CD8-positive, alpha-beta memory T cell (primary cell): ENCODE results near the gene SDR39U1. TPM values are rescaled to one million over a fixed set of nuclear protein-coding genes. Genes with fewer than 3 reads are reported as not detected.

ENCODE experiments used
- CTCF ChIA-PET: fragments of 350-600 bp; sonication (Branson Sonifier 250); formaldehyde crosslinking; loops from one replicate; lab custom pipeline; 2021; ENCODE audit warnings: antibody characterized with exemption; lab: Charles Lee
- POLR2A ChIA-PET: fragments of 350-600 bp; sonication (Branson Sonifier 250); formaldehyde crosslinking; loops from one replicate; lab custom pipeline; 2021; ENCODE audit warnings: antibody characterized with exemption; lab: Charles Lee
- DNase-seq, 5 donors: peaks; one replicate each; pipeline versions ENCODE4 v3.0.0 to v3.0.0-alpha.2; 2020 to 2022; ENCODE audit warnings: mixed read lengths in 1 of 5
- H3K27ac ChIP-seq: one replicate; pipeline ENCODE4 v1.7.0; 2013; ENCODE audit warnings: low read depth, mild to moderate bottlenecking, low read length, moderate library complexity
- H3K27me3 ChIP-seq: 2 replicates; pipeline ENCODE4 v1.7.0; 2013; ENCODE audit warnings: low read length, mild to moderate bottlenecking; ENCODE audit not compliant: insufficient read depth, poor library complexity, severe bottlenecking
- H3K36me3 ChIP-seq: 2 replicates; pipeline ENCODE4 v1.7.0; 2013; ENCODE audit warnings: mild to moderate bottlenecking, low read length, moderate library complexity; ENCODE audit not compliant: insufficient read depth
- H3K4me1 ChIP-seq: 2 replicates; pipeline ENCODE4 v1.7.0; 2013; ENCODE audit warnings: mild to moderate bottlenecking, low read length, moderate library complexity; ENCODE audit not compliant: insufficient read depth
- H3K4me3 ChIP-seq: 2 replicates; pipeline ENCODE4 v1.7.0; 2013; ENCODE audit warnings: mild to moderate bottlenecking, low read length
- H3K9me3 ChIP-seq: 2 replicates; pipeline ENCODE4 v1.7.0; 2013; ENCODE audit warnings: mild to moderate bottlenecking, low read length
- H3K27ac Mint-ChIP-seq, 8 donors: one replicate each; pipeline ENCODE4 v1.8.0; 2020 to 2021; ENCODE audit warnings: mixed read lengths in 8 of 8, mild to moderate bottlenecking in 6 of 8, inconsistent platforms in 3 of 8, moderate library complexity in 3 of 8
- H3K27me3 Mint-ChIP-seq, 2 donors: one replicate each; pipeline ENCODE4 v1.8.0; 2020 to 2021; ENCODE audit warnings: mixed read lengths in 2 of 2, mild to moderate bottlenecking in 1 of 2, moderate library complexity in 1 of 2
- H3K36me3 Mint-ChIP-seq, 3 donors: one replicate each; pipeline ENCODE4 v1.8.0; 2020 to 2021; ENCODE audit warnings: mixed read lengths in 3 of 3, inconsistent platforms in 1 of 3, mild to moderate bottlenecking in 1 of 3
- H3K4me1 Mint-ChIP-seq, 3 donors: one replicate each; pipeline ENCODE4 v1.8.0; 2020 to 2021; ENCODE audit warnings: mixed read lengths in 3 of 3, inconsistent platforms in 1 of 3, mild to moderate bottlenecking in 1 of 3
- H3K4me3 Mint-ChIP-seq, 7 donors: one replicate each; pipeline ENCODE4 v1.8.0; 2020 to 2021; ENCODE audit warnings: mixed read lengths in 7 of 7, mild to moderate bottlenecking in 6 of 7, moderate library complexity in 4 of 7, inconsistent platforms in 2 of 7
- H3K9me3 Mint-ChIP-seq, 5 donors: one replicate each; pipeline ENCODE4 v1.8.0; 2020 to 2022; ENCODE audit warnings: mixed read lengths in 5 of 5, mild to moderate bottlenecking in 3 of 5, moderate library complexity in 2 of 5, inconsistent platforms in 1 of 5
- polyA plus RNA-seq: library from polyadenylated mRNA; unstranded; fragments of 300-500 nt; fragmentation: Illumina TruSeq; gene quantifications from one replicate; pipeline ENCODE4 v1.2.3, GENCODE V29; 2021
- total RNA-seq, 2 experiments: library from RNA; stranded (reverse); gene quantifications; one replicate each; pipeline ENCODE4 v1.2.3, GENCODE V29; 2021

SDR39U1 gene
- total and polyA plus RNA-seq, 3 experiments from 2014 or later, result 58.1 to 67.7 (median 59.6) TPM

DNA sequence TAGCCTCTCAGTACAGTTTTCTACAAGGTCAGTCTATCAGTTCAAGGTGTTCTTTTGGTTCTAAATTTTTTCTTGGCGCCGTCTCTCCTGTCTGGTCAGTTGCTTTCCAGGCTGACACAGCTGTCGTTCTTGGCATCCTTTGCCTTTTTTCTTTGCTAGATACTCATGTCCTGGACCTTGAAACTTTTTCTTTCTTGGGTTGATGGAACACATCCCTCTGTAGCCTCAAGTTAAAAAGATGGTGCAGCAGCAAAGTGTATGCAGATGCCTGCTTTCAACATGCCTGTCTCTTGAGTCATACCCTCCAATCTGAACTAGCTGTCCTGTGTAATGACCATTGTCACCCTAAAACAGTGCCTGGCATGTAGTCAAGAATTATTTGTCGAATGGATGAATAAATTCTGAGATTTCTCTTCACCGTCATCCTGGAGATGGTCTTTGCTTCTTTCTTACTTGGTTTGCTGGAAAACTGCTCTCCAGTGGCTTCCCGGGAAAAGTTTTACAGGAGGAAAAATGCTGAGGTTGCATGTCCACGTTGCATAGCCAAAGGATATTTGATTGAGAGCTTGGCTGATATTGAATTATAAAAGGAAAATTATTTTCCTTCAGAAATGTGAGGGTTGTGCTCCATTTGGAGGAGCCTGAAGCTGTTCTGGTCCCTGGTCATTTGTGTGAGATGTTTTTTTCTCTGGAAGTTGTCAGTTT, 39.1 kb downstream of the SDR39U1 start:
- DNase-seq, result no peak
- peaks cover 7% of the 10 kb centered on the region for H3K4me1 ChIP-seq
- peaks cover 15% of the 10 kb centered on the region for H3K27me3 ChIP-seq
- ChIA-PET POLR2A (no interaction called here), CTCF (no interaction called here)
- Mint-ChIP-seq H3K36me3 (no peaks in the 10 kb centered on the region), H3K27me3 (peaks cover 24 to 52% of the 10 kb centered on the region in 2 donors), H3K4me3 (no peak overlapping the region), H3K9me3 (no peaks in the 10 kb centered on the region), H3K27ac (no peak overlapping the region), H3K4me1 (peaks cover 5 to 7% (median 5%) of the 10 kb centered on the region in 3 donors)
- no peak overlapping the region for H3K4me3 ChIP-seq
- H3K9me3 ChIP-seq, result no peaks in the 10 kb centered on the region
- no peaks in the 10 kb centered on the region for H3K36me3 ChIP-seq
- no peak overlapping the region for H3K27ac ChIP-seq

- Mint-ChIP-seq H3K36me3 (no peaks in the 10 kb centered on the region), H3K27me3 (peaks cover 23 to 46% of the 10 kb centered on the region in 2 donors), H3K9me3 (no peaks in the 10 kb centered on the region), H3K4me1 (peaks cover 5 to 7% (median 5%) of the 10 kb centered on the region in 3 donors), H3K4me3 (no peak overlapping the region), H3K27ac (no peak overlapping the region)
- Histone ChIP-seq H3K4me3 (no peak overlapping the region), H3K4me1 (peaks cover 7% of the 10 kb centered on the region), H3K27ac (no peak overlapping the region), H3K27me3 (peaks cover 12% of the 10 kb centered on the region), H3K9me3 (no peaks in the 10 kb centered on the region), H3K36me3 (no peaks in the 10 kb centered on the region)
- ChIA-PET CTCF (no interaction called here), POLR2A (interaction anchor here (0.6 kb wide), 1 partner anchor 128 kb away, joined by 3 read pairs; no protein-coding TSS in a partner anchor)
- DNase-seq, result no peak
Measured at GRCh38 chr14:24401810-24402702, 40.5 kb downstream of the SDR39U1 start.

GRCh38 chr14:24399999-24400718, 42.4 kb downstream of the SDR39U1 start:
- POLR2A ChIA-PET, result interaction anchor here (1.2 kb wide), 1 partner anchor 30 kb away, joined by 3 read pairs; the partner anchor contains the start of genes CBLN3 and KHNYN
- peak overlapping the region in 6 of 7 donors; percentile 20 to 77 (median 68) for H3K4me3 Mint-ChIP-seq

DNA sequence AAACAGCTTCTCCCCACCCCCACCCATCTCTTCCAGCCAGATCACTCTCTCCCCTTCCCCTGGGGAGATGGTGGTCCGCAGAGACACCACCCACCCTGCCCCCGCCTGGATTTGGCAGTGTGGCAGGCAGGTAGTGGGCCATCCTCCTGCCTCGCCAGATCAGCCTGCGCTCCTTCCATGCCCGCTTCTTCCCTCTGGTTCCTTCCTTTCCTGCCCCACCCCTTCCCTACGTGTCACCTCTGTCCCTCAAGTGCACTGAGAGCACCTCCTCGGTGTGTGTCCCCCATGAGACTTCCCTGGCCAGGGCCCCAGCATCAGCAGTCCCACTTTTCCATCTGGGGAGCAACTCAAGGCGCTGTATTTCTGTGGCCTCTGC, 43.1 kb downstream of the SDR39U1 start:
- Mint-ChIP-seq H3K27ac (peak overlapping the region in 2 of 8 donors; percentile 77 to 91), H3K4me3 (peak overlapping the region; percentile 13 to 77 (median 71)), H3K36me3 (no peaks in the 10 kb centered on the region), H3K27me3 (peaks cover 12 to 27% of the 10 kb centered on the region in 2 donors), H3K9me3 (no peaks in the 10 kb centered on the region), H3K4me1 (peaks cover 5 to 7% (median 5%) of the 10 kb centered on the region in 3 donors)
- peaks cover 12% of the 10 kb centered on the region for H3K27me3 ChIP-seq
- no peaks in the 10 kb centered on the region for H3K9me3 ChIP-seq
- DNase-seq, result no peak
- ChIA-PET POLR2A (interaction anchor here (0.5 to 1.4 kb wide), 2 partner anchors 31 to 33 kb away, joined by 3 to 5 read pairs; partner anchors contain the start of genes CBLN3 and KHNYN), CTCF (interaction anchor here (0.6 to 1.0 kb wide), 5 partner anchors 10 to 66 kb away, joined by 3 to 4 read pairs (median 4); partner anchors contain the start of gene KHNYN)
- H3K4me3 ChIP-seq, result peak overlapping the region; percentile 26
- H3K4me1 ChIP-seq, result peaks cover 7% of the 10 kb centered on the region
- H3K27ac ChIP-seq, result no peak overlapping the region
- H3K36me3 ChIP-seq, result no peaks in the 10 kb centered on the region

More at GRCh38 chr14:24399999-24400718, 42.4 kb downstream of the SDR39U1 start:
- Mint-ChIP-seq H3K27ac (peak overlapping the region in 1 of 8 donors; percentile 91), H3K27me3 (peaks cover 14 to 32% of the 10 kb centered on the region in 2 donors), H3K9me3 (no peaks in the 10 kb centered on the region), H3K36me3 (no peaks in the 10 kb centered on the region), H3K4me1 (peaks cover 5 to 7% (median 5%) of the 10 kb centered on the region in 3 donors)
- DNase-seq, result no peak
- CTCF ChIA-PET, result interaction anchor here (1.0 to 1.6 kb wide), 2 partner anchors 32 to 67 kb away, joined by 3 to 4 read pairs; no protein-coding TSS in a partner anchor
- H3K4me1 ChIP-seq, result peaks cover 7% of the 10 kb centered on the region
- H3K36me3 ChIP-seq, result no peaks in the 10 kb centered on the region
- no peak overlapping the region for H3K4me3 ChIP-seq
- peaks cover 12% of the 10 kb centered on the region for H3K27me3 ChIP-seq
- H3K9me3 ChIP-seq, result no peaks in the 10 kb centered on the region
- H3K27ac ChIP-seq, result no peak overlapping the region

DNA sequence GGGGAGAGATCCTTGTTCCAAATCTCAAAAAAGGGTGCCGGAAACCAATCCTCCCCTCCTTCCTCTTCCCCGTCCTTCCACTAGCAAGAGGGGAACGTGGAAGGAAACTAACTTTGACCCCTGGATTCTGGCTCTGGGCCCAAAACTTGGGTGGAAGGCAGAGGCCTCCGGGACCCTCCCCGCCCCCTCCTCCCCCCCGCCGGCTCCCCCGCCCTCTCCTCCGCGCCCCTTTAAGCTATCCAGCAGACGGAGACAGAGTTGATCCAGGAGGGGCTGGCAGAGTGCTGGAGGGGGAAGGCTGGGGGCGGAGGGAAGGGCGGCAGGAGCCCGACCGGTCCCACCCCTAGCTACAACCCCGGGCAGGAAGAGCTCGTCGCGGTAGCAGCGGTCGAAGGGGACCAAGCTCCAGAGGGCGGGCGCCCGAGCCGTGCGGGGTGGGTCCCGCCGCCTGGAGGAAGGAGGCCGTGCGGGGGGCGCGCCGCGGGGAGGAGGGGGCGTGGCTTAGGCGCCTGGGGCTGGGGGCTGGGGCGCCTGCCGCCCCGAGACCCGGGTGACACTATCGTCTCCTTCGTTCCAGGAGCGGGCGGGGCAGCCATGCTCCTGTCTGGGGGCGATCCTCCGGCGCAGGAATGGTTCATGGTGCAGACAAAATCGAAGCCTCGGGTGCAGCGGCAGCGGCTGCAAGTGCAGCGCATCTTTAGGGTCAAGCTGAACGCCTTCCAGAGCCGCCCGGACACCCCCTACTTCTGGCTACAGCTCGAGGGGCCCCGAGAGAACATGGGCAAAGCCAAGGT, 43.7 kb downstream of the SDR39U1 start, which contains the start of gene NYNRIN:
Gene NYNRIN (plus strand): TSS at position 351 of the 794 bp plus-strand sequence. CDS start 244 bp downstream, at position 595.
- Mint-ChIP-seq H3K9me3 (no peaks in the 10 kb centered on the region), H3K27me3 (peaks cover 7 to 22% of the 10 kb centered on the region in 2 donors), H3K27ac (peak within 1 kb of the TSS in 2 of 8 donors; percentile 77 to 91), H3K4me1 (peaks cover 5 to 7% (median 5%) of the 10 kb centered on the region in 3 donors), H3K36me3 (no peaks in the 10 kb centered on the region), H3K4me3 (peak within 1 kb of the TSS; percentile 13 to 77 (median 71))
- no peaks in the 10 kb centered on the region for H3K36me3 ChIP-seq
- POLR2A ChIA-PET, result interaction anchor here (0.5 to 1.4 kb wide), 4 partner anchors 31 to 126 kb away, joined by 3 to 5 read pairs (median 3); partner anchors contain the start of genes CBLN3 and KHNYN
- peak; percentile 14 to 62 (median 22) for DNase-seq
- peaks cover 7% of the 10 kb centered on the region for H3K4me1 ChIP-seq
- H3K9me3 ChIP-seq, result no peaks in the 10 kb centered on the region
- H3K27me3 ChIP-seq, result peaks cover 12% of the 10 kb centered on the region
- H3K27ac ChIP-seq, result no peak within 1 kb of the TSS
- CTCF ChIA-PET, result interaction anchor here (0.6 to 1.0 kb wide), 4 partner anchors 10 to 65 kb away, joined by 3 to 4 read pairs (median 4); partner anchors contain the start of gene KHNYN
- H3K4me3 ChIP-seq, result peak within 1 kb of the TSS; percentile 26

DNA sequence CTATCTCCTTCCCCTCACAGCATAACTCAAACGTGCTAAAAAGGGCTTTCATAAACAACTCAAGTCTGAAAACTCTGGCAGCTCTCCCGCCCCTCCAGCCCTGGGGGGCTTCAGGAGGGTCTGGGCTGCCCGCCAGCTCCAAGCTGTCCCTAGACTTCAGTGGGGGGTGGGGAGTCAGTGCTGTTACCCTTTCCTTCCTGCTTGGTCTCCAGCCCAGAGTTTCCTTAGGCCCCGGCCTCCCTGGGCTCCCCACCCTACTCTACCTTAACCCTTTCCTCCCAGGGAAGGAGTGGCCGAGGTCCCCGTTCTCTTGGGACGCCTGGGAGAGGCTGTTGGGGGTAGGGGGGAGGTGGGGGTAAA, 44.3 kb downstream of the SDR39U1 start:
- Mint-ChIP-seq H3K27me3 (peaks cover 6 to 16% of the 10 kb centered on the region in 2 donors), H3K36me3 (no peaks in the 10 kb centered on the region), H3K4me3 (no peak overlapping the region), H3K4me1 (peaks cover 5 to 7% (median 5%) of the 10 kb centered on the region in 3 donors), H3K9me3 (no peaks in the 10 kb centered on the region), H3K27ac (no peak overlapping the region)
- no peak for DNase-seq
- H3K4me3 ChIP-seq, result no peak overlapping the region
- no peaks in the 10 kb centered on the region for H3K36me3 ChIP-seq
- H3K9me3 ChIP-seq, result no peaks in the 10 kb centered on the region
- CTCF ChIA-PET, result interaction anchor here (1.0 kb wide), 3 partner anchors 32 to 64 kb away, joined by 3 to 4 read pairs (median 3); partner anchors contain the start of gene KHNYN
- POLR2A ChIA-PET, result interaction anchor here (0.6 to 1.4 kb wide), 2 partner anchors 32 to 45 kb away, joined by 3 to 5 read pairs; partner anchors contain the start of genes CBLN3 and KHNYN
- no peak overlapping the region for H3K27ac ChIP-seq
- H3K4me1 ChIP-seq, result peaks cover 7% of the 10 kb centered on the region
- H3K27me3 ChIP-seq, result peaks cover 12% of the 10 kb centered on the region
